SK-N-SH (cell line): ENCODE data around the gene MEIS2. TPM values are rescaled to one million over a fixed set of nuclear protein-coding genes. Genes with fewer than 3 reads are reported as not detected.

Experiments
- CTCF ChIA-PET: fragments of 300-600, 350-600 bp; formaldehyde crosslinking; extraction: SDS; loops from one replicate; lab custom pipeline; 2021; lab: Yijun Ruan, JAX
- POLR2A ChIA-PET: fragments of 350-600 bp; sonication (Branson Sonifier 250); formaldehyde crosslinking; extraction: SDS; loops from one replicate; lab custom pipeline; 2020; ENCODE audit warnings: antibody characterized with exemption, inconsistent platforms; lab: Yijun Ruan, JAX
- DNase-seq: peaks from one replicate; pipeline ENCODE4 v3.0.0; 2012
- H2AFZ ChIP-seq: fragments of 200-600 bp; sonication (generic); 2 replicates; pipeline ENCODE4 v1.8.1; 2016; ENCODE audit warnings: antibody characterized with exemption, mild to moderate bottlenecking, low read depth
- H3F3A ChIP-seq: fragments of 200-600 bp; sonication (generic); replicated peaks from 2 replicates; pipeline ENCODE3; 2016; ENCODE audit warnings: antibody characterized with exemption, mild to moderate bottlenecking; ENCODE audit not compliant: insufficient read depth
- H3K27ac ChIP-seq, 2 experiments: fragments of 200-500 bp in 1 of 2; fragments of 200-600 bp in 1 of 2; sonication (Bioruptor generic) in 1 of 2; sonication (generic), shearing (Covaris generic) in 1 of 2; 2 replicates each; pipeline versions ENCODE4 v1.5.1 to v1.6.1; 2014 to 2016; ENCODE audit warnings: low read depth in 2 of 2, inconsistent platforms in 1 of 2, low read length in 1 of 2, mild to moderate bottlenecking in 1 of 2, mixed read lengths in 1 of 2
- H3K27me3 ChIP-seq: fragments of 200-600 bp; sonication (generic), shearing (Covaris generic); 2 replicates; pipeline ENCODE4 v1.6.1; 2016; ENCODE audit warnings: mixed run types; ENCODE audit not compliant: insufficient read depth
- H3K36me3 ChIP-seq, 2 experiments: fragments of 200-500 bp in 1 of 2; fragments of 200-600 bp in 1 of 2; sonication (Bioruptor generic) in 1 of 2; sonication (generic) in 1 of 2; replicated peaks in 1 of 2; 2 replicates each; pipeline versions ENCODE3 to v1.5.1; 2014 to 2016; ENCODE audit warnings: low read length in 1 of 2, mild to moderate bottlenecking in 1 of 2; ENCODE audit not compliant: insufficient read depth in 2 of 2, control insufficient read depth in 1 of 2
- H3K4me1 ChIP-seq, 2 experiments: fragments of 200-500 bp in 1 of 2; fragments of 200-600 bp in 1 of 2; sonication (Bioruptor generic) in 1 of 2; sonication (generic), shearing (Covaris generic) in 1 of 2; 2 replicates each; pipeline versions ENCODE4 v1.5.1 to v1.6.1; 2014 to 2016; ENCODE audit warnings: low read depth in 1 of 2, low read length in 1 of 2, mixed run types in 1 of 2; ENCODE audit not compliant: insufficient read depth in 2 of 2, control insufficient read depth in 1 of 2
- H3K4me2 ChIP-seq: fragments of 200-600 bp; sonication (generic), shearing (Covaris generic); 2 replicates; pipeline ENCODE4 v1.6.1; 2017; ENCODE audit warnings: mixed run types
- H3K4me3 ChIP-seq, 2 experiments: fragments of 200-500 bp in 1 of 2; fragments of 200-600 bp in 1 of 2; sonication (Bioruptor generic) in 1 of 2; sonication (generic), shearing (Covaris generic) in 1 of 2; 2 replicates each; pipeline versions ENCODE4 v1.5.1 to v1.8.1; 2014 to 2016; ENCODE audit warnings: low read depth in 2 of 2, inconsistent platforms in 1 of 2, low read length in 1 of 2, mild to moderate bottlenecking in 1 of 2, mixed read lengths in 1 of 2, moderate library complexity in 1 of 2
- H3K79me2 ChIP-seq: fragments of 200-600 bp; sonication (generic); 2 replicates; pipeline ENCODE4 v1.8.1; 2017; ENCODE audit warnings: mild to moderate bottlenecking; ENCODE audit not compliant: insufficient read depth
- H3K9ac ChIP-seq: fragments of 200-600 bp; sonication (generic); 2 replicates; pipeline ENCODE4 v1.6.1; 2017; ENCODE audit warnings: mixed run types
- H3K9me2 ChIP-seq: fragments of 200-600 bp; sonication (generic); 2 replicates; pipeline ENCODE4 v1.6.1; 2017; ENCODE audit warnings: mixed run types
- H3K9me3 ChIP-seq: fragments of 200-600 bp; sonication (generic); 2 replicates; pipeline ENCODE4 v1.6.1; 2017; ENCODE audit warnings: mixed run types, mild to moderate bottlenecking, moderate library complexity
- H4K20me1 ChIP-seq: fragments of 200-600 bp; sonication (generic); 2 replicates; pipeline ENCODE4 v1.6.1; 2017; ENCODE audit warnings: mild to moderate bottlenecking, mixed run types; ENCODE audit not compliant: insufficient read depth
- CHD2 ChIP-seq: fragments of 150-350 bp; IDR thresholded peaks from 2 replicates; pipeline ENCODE4 v1.6.1; 2018; ENCODE audit warnings: low read length; ENCODE audit not compliant: partially characterized antibody
- EP300 ChIP-seq, 2 experiments: IDR thresholded peaks; 2 replicates each; pipeline versions ENCODE4 v1.4.0 to v1.6.1; 2012; ENCODE audit warnings: borderline replicate concordance in 1 of 2, low read depth in 1 of 2, low read length in 1 of 2
- EZH2phosphoT487 ChIP-seq: fragments of 200-600 bp; sonication (generic); IDR thresholded peaks from 2 replicates; pipeline ENCODE4 v1.6.1; 2017; ENCODE audit warnings: low read depth, mixed run types, mild to moderate bottlenecking, antibody characterized with exemption, moderate library complexity, borderline replicate concordance
- FOSL2 ChIP-seq: IDR thresholded peaks from 2 replicates; pipeline ENCODE4 v1.4.0; 2012; ENCODE audit warnings: low read depth, mild to moderate bottlenecking, moderate library complexity, borderline replicate concordance
- FOXJ3 ChIP-seq: sonication (generic); formaldehyde crosslinking; IDR thresholded peaks from 2 replicates; pipeline ENCODE4 v1.5.1; 2020; ENCODE audit warnings: mild to moderate bottlenecking, missing genetic modification reagents
- FOXM1 ChIP-seq: IDR thresholded peaks from 2 replicates; pipeline ENCODE4 v1.4.0; 2012; ENCODE audit warnings: low read depth, mild to moderate bottlenecking
- GABPA ChIP-seq: IDR thresholded peaks from 2 replicates; pipeline ENCODE4 v1.4.0; 2012; ENCODE audit warnings: low read depth, mild to moderate bottlenecking
- JUND ChIP-seq: IDR thresholded peaks from 2 replicates; pipeline ENCODE4 v1.4.0; 2012
- NFIC ChIP-seq: IDR thresholded peaks from 2 replicates; pipeline ENCODE4 v1.4.0; 2012; ENCODE audit warnings: borderline replicate concordance
- NRF1 ChIP-seq: IDR thresholded peaks from 2 replicates; pipeline ENCODE4 v1.6.1; 2012; ENCODE audit warnings: low read depth, mild to moderate bottlenecking, low read length
- POLR2AphosphoS5 ChIP-seq: IDR thresholded peaks from 2 replicates; pipeline ENCODE4 v1.6.1; 2012; ENCODE audit warnings: low read depth, low read length
- RAD21 ChIP-seq: IDR thresholded peaks from 2 replicates; pipeline ENCODE4 v1.6.1; 2012; ENCODE audit warnings: mild to moderate bottlenecking, low read length
- RCOR1 ChIP-seq: fragments of 150-350 bp; IDR thresholded peaks from 2 replicates; pipeline ENCODE4 v1.6.1; 2017; ENCODE audit warnings: antibody characterized with exemption, low read length
- RFX5 ChIP-seq: IDR thresholded peaks from 2 replicates; pipeline ENCODE4 v1.6.1; 2012; ENCODE audit warnings: mild to moderate bottlenecking, improper control_type of control experiment, low read length
- TEAD4 ChIP-seq: IDR thresholded peaks from 2 replicates; pipeline ENCODE4 v1.4.0; 2012; ENCODE audit warnings: mild to moderate bottlenecking, borderline replicate concordance; ENCODE audit not compliant: insufficient read depth
- WGBS: methylation state at CpG from one replicate; pipeline ENCODE4 v1.1.6; 2017; ENCODE audit warnings: low lambda C conversion rate; 5-methylcytosine and 5-hydroxymethylcytosine counted together
- polyA plus RNA-seq, 3 experiments: library from polyadenylated mRNA; depleted of rRNA; stranded (reverse); fragments of >200 nt; gene quantifications; 2 replicates each; pipeline ENCODE4 v1.2.3, GENCODE V29; 2012
- TF ChIP-seq, protein P1 (sequence below): fragments of 150-350 bp; IDR thresholded peaks from 2 replicates; pipeline ENCODE4 v1.6.1; 2017; ENCODE audit warnings: antibody characterized with exemption, low read length, low read depth, borderline replicate concordance
- TF ChIP-seq, protein P2 (sequence below): IDR thresholded peaks from 2 replicates; pipeline ENCODE4 v1.4.0; 2012; ENCODE audit warnings: low read depth
- TF ChIP-seq, protein P3 (sequence below): fragments of 200-600 bp; sonication (generic); IDR thresholded peaks from 2 replicates; pipeline ENCODE4 v1.6.1; 2017; ENCODE audit warnings: antibody characterized with exemption, mild to moderate bottlenecking, moderate library complexity
- TF ChIP-seq, protein P4 (sequence below): IDR thresholded peaks from 2 replicates; pipeline ENCODE4 v1.6.1; 2012; ENCODE audit warnings: mild to moderate bottlenecking, low read depth, low read length, moderate library complexity

Gene MEIS2
- polyA plus RNA-seq, 1 of the 3 experiments (the other 2 are of a cell fraction), result 146 TPM

DNA sequence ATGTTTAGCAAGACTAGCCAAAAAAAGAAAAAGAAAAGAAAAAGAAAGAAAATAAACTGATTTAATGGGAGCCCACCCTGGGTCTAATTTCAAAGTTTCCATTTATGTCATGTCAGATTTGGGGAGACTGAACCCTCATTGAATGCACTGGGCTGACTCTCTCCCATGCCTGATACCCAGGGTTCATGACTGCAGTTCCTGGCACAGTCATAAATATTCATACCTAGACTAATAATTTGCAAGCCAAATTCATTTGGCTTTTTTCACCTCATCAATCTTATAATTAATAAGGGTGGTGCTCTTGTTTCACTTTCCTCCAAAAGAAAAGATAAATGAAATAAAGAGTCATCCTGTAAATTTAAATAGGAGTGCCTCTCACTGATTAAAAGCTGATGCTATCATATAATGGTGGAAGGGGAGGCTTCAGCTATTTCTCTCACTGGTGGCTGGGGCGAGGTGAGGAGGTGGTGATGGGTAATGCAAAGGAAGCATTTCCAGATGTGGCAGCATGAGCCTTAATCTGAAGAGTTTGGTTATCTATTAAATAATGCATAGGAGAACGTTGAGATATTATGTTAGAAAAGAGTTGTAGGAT is 224.5 kb downstream of the MEIS2 start:
- Histone ChIP-seq H3K79me2 (no peaks in the 10 kb centered on the region), H3K9me2 (no peaks in the 10 kb centered on the region), H2AFZ (no peak overlapping the region), H3K4me1 (no peaks in the 10 kb centered on the region; a peak in 1 of 4 replicates), H3K9me3 (no peaks in the 10 kb centered on the region), H3K27me3 (no peaks in the 10 kb centered on the region), H3K4me3 (no peak overlapping the region), H3F3A (no peaks in the 10 kb centered on the region), H3K4me2 (no peak overlapping the region), H3K27ac (no peak overlapping the region), H4K20me1 (no peaks in the 10 kb centered on the region), H3K9ac (no peak overlapping the region), H3K36me3 (peaks cover 0 to 4% of the 10 kb centered on the region in 2 experiments)
- POLR2A ChIA-PET, result no interaction called here
- CTCF ChIA-PET, result interaction anchor here (0.8 to 1.5 kb wide), 2 partner anchors 12 to 1005 kb away, joined by 3 to 4 read pairs; no protein-coding TSS in a partner anchor
- WGBS, result 69% methylated on average over 2 of the region's 2 CpGs
- no peak for DNase-seq
- TF ChIP-seq, protein P1, sequence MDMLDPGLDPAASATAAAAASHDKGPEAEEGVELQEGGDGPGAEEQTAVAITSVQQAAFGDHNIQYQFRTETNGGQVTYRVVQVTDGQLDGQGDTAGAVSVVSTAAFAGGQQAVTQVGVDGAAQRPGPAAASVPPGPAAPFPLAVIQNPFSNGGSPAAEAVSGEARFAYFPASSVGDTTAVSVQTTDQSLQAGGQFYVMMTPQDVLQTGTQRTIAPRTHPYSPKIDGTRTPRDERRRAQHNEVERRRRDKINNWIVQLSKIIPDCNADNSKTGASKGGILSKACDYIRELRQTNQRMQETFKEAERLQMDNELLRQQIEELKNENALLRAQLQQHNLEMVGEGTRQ, result no peak
- TF ChIP-seq RAD21, result no peak
- TF ChIP-seq JUND, result no peak
- TF ChIP-seq, protein P2, sequence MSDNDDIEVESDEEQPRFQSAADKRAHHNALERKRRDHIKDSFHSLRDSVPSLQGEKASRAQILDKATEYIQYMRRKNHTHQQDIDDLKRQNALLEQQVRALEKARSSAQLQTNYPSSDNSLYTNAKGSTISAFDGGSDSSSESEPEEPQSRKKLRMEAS, result no peak
- no peak for TF ChIP-seq RFX5
- no peak for TF ChIP-seq RCOR1
- no peak for TF ChIP-seq EZH2phosphoT487
- TF ChIP-seq FOXM1, result no peak
- no peak for TF ChIP-seq GABPA
- no peak for TF ChIP-seq POLR2AphosphoS5
- TF ChIP-seq NFIC, result no peak
- TF ChIP-seq CHD2, result no peak
- TF ChIP-seq, protein P3, sequence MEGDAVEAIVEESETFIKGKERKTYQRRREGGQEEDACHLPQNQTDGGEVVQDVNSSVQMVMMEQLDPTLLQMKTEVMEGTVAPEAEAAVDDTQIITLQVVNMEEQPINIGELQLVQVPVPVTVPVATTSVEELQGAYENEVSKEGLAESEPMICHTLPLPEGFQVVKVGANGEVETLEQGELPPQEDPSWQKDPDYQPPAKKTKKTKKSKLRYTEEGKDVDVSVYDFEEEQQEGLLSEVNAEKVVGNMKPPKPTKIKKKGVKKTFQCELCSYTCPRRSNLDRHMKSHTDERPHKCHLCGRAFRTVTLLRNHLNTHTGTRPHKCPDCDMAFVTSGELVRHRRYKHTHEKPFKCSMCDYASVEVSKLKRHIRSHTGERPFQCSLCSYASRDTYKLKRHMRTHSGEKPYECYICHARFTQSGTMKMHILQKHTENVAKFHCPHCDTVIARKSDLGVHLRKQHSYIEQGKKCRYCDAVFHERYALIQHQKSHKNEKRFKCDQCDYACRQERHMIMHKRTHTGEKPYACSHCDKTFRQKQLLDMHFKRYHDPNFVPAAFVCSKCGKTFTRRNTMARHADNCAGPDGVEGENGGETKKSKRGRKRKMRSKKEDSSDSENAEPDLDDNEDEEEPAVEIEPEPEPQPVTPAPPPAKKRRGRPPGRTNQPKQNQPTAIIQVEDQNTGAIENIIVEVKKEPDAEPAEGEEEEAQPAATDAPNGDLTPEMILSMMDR, result no peak
- TF ChIP-seq FOXJ3 (CRISPR knock-in tag), result no peak

DNA sequence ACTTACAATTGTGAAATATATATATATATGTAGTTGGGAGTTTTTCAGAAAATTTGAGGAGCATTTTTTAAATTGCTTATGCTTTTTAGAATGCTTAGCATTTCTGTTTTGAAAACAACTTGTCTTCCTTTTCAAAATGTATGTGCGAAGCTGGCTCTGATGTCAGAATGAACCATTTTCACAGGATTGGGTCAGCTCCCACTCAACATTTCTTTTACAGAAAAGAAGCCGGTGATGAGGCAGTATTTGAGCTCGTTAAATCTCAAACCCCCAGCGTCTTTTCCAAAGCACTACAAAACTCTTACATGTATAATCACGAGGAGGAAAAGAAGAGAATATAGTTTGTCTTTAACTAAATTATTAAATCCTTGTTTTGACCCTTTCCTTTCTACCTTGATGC is 225.4 kb downstream of the MEIS2 start:
- POLR2A ChIA-PET, result no interaction called here
- H3K9me2 ChIP-seq, result no peaks in the 10 kb centered on the region
- 94% methylated on average over 5 of the region's 5 CpGs for whole genome bisulfite sequencing
- peaks cover 0 to 6% of the 10 kb centered on the region in 2 experiments for H3K36me3 ChIP-seq
- TF ChIP-seq TEAD4, result no peak
- no peak for TF ChIP-seq RFX5
- TF ChIP-seq GABPA, result no peak
- TF ChIP-seq FOSL2, result no peak
- no peak for TF ChIP-seq NFIC
- no peak for TF ChIP-seq NRF1
- no peak for TF ChIP-seq POLR2AphosphoS5
- TF ChIP-seq RAD21, result no peak
- no peak for TF ChIP-seq EP300 (IDR thresholded peaks at IDR 0.05; ENCODE audit: borderline replicate concordance in 1 of 2, low read depth in 1 of 2, low read length in 1 of 2)
- TF ChIP-seq, protein P4, sequence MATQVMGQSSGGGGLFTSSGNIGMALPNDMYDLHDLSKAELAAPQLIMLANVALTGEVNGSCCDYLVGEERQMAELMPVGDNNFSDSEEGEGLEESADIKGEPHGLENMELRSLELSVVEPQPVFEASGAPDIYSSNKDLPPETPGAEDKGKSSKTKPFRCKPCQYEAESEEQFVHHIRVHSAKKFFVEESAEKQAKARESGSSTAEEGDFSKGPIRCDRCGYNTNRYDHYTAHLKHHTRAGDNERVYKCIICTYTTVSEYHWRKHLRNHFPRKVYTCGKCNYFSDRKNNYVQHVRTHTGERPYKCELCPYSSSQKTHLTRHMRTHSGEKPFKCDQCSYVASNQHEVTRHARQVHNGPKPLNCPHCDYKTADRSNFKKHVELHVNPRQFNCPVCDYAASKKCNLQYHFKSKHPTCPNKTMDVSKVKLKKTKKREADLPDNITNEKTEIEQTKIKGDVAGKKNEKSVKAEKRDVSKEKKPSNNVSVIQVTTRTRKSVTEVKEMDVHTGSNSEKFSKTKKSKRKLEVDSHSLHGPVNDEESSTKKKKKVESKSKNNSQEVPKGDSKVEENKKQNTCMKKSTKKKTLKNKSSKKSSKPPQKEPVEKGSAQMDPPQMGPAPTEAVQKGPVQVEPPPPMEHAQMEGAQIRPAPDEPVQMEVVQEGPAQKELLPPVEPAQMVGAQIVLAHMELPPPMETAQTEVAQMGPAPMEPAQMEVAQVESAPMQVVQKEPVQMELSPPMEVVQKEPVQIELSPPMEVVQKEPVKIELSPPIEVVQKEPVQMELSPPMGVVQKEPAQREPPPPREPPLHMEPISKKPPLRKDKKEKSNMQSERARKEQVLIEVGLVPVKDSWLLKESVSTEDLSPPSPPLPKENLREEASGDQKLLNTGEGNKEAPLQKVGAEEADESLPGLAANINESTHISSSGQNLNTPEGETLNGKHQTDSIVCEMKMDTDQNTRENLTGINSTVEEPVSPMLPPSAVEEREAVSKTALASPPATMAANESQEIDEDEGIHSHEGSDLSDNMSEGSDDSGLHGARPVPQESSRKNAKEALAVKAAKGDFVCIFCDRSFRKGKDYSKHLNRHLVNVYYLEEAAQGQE, result no peak
- no peaks in the 10 kb centered on the region for H3K79me2 ChIP-seq
- no peaks in the 10 kb centered on the region for H3K27me3 ChIP-seq
- no peak for DNase-seq
- no peak overlapping the region for H3K4me2 ChIP-seq
- H3K9me3 ChIP-seq, result no peaks in the 10 kb centered on the region
- no peaks in the 10 kb centered on the region for H4K20me1 ChIP-seq
- no peaks in the 10 kb centered on the region; a peak in 1 of 4 replicates for H3K4me1 ChIP-seq
- H2AFZ ChIP-seq, result no peak overlapping the region
- H3K4me3 ChIP-seq, result no peak overlapping the region
- H3F3A ChIP-seq, result no peaks in the 10 kb centered on the region
- no peak overlapping the region for H3K9ac ChIP-seq
- CTCF ChIA-PET, result interaction anchor here (1.2 to 2.1 kb wide), 2 partner anchors 9 to 1123 kb away, joined by 4 to 20 read pairs; no protein-coding TSS in a partner anchor
- no peak overlapping the region for H3K27ac ChIP-seq
